Stimulated activated CD8-positive, alpha-beta memory T cell treated with anti-CD3 and anti-CD28 coated beads, Interleukin-2, amount 100 ng/mL, for 48 hours (primary cell): Measurements from ENCODE around the gene CMBL.
"Not testable (repeated sequence)": the region's sequence is repeated elsewhere in the genome, so short reads cannot be mapped to it uniquely, and the experiment has no call there.

Experiments
- DNase-seq, 2 donors: peaks; one replicate each; pipeline ENCODE4 v3.0.0-alpha.2; 2020; ENCODE audit warnings: low read depth in 2 of 2

CMBL gene

GRCh38 chr5:10333154-10334006 is 25.7 kb upstream of the CMBL start:
- peak in 1 of 2 donors; percentile 3 for DNase-seq

- DNase-seq, result no peak
Measured at GRCh38 chr5:10332301-10332700, 24.6 kb upstream of the CMBL start.

- DNase-seq, result no peak
Measured at GRCh38 chr5:10331341-10331796, 23.7 kb upstream of the CMBL start.

- DNase-seq, result no peak
Measured at GRCh38 chr5:10330511-10331230, 23.0 kb upstream of the CMBL start.

- no peak for DNase-seq
Measured at GRCh38 chr5:10329820-10330481, 22.2 kb upstream of the CMBL start.

- no peak for DNase-seq
Measured at GRCh38 chr5:10329446-10329819, 21.7 kb upstream of the CMBL start.

- no peak for DNase-seq
Measured at GRCh38 chr5:10328323-10328722, 20.6 kb upstream of the CMBL start.

GRCh38 chr5:10324518-10325370 is 17.0 kb upstream of the CMBL start:
- DNase-seq, result no peak

GRCh38 chr5:10323588-10324488 is 16.1 kb upstream of the CMBL start:
- no peak for DNase-seq

- DNase-seq, result no peak
Measured at GRCh38 chr5:10321882-10322281, 14.2 kb upstream of the CMBL start.

GRCh38 chr5:10320793-10321192 is 13.1 kb upstream of the CMBL start:
- no peak for DNase-seq

GRCh38 chr5:10319202-10319851 is 11.6 kb upstream of the CMBL start:
- DNase-seq, result no peak

- no peak for DNase-seq
Measured at GRCh38 chr5:10317825-10318682, 10.4 kb upstream of the CMBL start.

- no peak for DNase-seq
Measured at GRCh38 chr5:10315824-10316509, 8.3 kb upstream of the CMBL start.

- DNase-seq, result no peak
Measured at GRCh38 chr5:10315201-10315600, 7.5 kb upstream of the CMBL start.

- DNase-seq, result no peak
Measured at GRCh38 chr5:10311595-10312425, 4.1 kb upstream of the CMBL start.

- DNase-seq, result not testable (repeated sequence)
Measured at GRCh38 chr5:10310835-10311570, 3.3 kb upstream of the CMBL start.
